GM04503 (cell line): ENCODE results near the gene RNF223.
"Not testable (repeated sequence)": the region's sequence is repeated elsewhere in the genome, so short reads cannot be mapped to it uniquely, and the experiment has no call there.

Experiments
- DNase-seq: peaks from one replicate; pipeline ENCODE4 v3.0.0-alpha.2; 2012; ENCODE audit warnings: low read depth

RNF223 gene

GRCh38 chr1:1109743-1110142 lies 35.6 kb upstream of the RNF223 start:
- DNase-seq, result no peak

GRCh38 chr1:1106510-1107221 lies 32.6 kb upstream of the RNF223 start:
- DNase-seq, result no peak

DNA sequence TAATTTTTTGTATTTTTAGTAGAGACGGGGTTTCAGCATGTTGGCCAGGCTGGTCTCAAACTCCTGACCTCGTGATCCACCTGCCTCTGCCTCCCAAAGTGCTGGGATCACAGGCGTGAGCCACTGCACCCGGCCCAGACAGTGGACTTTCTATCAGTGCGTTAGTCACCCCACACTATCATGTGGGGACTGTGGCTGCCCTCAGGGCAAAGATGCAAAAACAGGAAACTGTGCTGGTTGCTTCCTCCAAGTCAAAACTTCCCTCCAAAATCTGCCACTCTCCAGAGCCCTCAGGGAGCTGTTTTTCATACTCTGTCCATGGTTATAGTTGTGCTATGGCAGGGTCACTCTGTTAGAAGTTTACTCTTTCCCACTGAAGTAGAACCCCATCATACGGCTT lies 30.0 kb upstream of the RNF223 start:
- DNase-seq, result not testable (repeated sequence)

DNA sequence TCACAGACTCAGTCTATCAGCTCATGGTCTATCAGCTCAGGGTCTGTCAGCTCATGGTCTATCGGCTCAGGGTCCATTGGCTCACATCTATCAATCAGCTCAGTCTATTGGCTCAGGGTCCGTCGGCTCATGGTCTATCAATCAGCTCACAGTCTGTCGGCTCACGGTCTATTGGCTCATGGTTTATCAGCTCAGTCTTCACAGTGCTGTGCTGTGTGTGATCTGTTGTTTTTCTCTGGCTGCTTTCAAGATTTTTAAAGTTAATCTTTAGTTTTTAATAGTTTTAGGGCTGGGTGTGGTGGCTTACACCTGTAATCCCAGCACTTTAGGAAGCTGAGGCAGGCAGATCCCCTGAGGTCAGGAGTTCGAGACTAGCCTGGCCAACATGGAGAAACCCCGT lies 27.4 kb upstream of the RNF223 start:
- DNase-seq, result no peak

DNA sequence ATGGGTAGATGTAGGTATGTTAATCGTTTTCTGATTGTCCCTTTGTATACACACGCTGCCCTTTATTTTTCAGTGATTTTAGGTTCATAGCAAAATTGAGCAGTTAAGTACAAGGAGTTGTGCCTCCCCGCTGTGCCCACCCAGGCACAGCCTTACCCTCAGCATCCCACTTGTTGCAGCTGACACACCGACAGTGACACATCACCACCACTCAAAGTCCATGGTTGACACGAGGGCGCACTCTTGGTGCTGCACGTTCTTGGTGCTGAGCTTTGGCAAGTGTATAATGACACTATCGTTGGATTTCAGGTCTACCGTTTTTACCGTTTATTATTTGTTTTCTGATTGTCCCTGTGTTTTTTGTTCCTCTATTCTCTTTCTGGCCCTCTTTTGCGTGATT lies 26.2 kb upstream of the RNF223 start:
- no peak for DNase-seq

GRCh38 chr1:1099506-1100183 lies 25.5 kb upstream of the RNF223 start:
- DNase-seq, result no peak

DNA sequence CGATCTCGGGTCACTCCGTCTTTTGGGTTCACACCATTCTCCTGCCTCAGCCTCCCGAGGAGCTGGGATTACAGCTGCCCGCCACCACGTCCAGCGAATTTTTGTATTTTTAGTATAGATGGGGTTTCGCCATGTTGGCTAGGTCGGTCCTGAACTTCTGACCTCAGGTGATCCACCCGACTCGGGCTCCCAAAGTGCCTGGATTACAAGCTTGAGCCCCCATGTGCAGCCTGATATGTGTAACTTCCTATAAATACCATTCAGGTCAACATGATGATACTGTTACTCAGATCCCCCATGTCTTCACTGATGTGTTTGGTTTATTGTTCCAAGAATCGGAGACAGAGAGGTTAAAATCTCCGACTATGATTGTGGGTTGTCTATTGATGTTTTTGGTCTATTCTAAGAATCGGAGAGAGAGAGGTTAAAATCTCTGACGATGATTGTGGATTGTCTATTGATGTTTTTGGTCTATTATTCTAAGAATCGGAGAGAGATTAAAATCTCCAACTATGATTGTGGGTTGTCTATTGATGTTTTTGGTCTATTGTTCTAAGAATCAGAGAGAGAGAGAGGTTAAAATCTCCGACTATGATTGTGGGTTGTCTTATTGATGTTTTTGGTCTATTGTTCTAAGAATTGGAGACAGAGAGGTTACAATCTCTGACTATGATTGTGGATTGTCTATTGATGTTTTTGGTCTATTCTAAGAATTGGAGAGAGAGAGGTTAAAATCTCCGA lies 24.7 kb upstream of the RNF223 start:
- no peak for DNase-seq

DNA sequence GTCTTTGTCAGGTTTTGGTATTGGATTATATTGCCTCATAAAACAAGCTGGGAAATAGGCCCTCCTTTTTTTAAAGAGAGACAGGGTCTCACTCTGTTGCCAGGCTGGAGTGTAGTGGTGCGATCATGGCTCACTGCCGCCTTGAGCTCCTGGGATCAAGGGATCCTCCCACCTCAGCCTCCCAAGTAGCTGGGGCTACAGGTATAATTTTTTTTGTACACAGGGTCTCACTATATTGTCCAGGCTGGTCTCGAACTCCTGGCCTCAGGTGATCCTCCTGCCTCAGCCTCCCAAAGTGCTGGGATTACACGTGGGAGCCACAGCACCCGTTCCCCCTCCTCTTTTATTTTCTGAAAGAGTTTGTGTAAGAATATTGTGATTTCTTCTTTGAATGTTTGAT lies 22.0 kb upstream of the RNF223 start:
- DNase-seq, result not testable (repeated sequence)

DNA sequence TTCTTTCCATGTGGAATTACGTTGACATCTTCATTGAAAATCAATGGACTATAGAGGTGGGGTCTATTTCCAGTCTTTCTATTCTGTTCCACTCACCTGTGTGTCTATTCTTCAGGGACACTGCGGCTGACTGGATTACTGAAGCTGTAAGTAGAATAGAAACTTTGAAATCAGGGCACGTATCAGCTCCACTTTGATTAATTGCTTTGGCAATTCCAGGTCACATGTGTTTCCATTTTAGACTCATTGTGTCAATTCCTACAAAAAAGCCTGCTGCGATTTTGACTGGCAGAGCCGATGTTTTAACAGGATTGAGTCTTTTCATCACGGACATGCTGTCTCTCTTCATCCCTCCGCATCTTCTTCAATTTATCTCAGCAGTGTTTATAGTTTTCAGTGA lies 20.9 kb upstream of the RNF223 start:
- no peak for DNase-seq

DNA sequence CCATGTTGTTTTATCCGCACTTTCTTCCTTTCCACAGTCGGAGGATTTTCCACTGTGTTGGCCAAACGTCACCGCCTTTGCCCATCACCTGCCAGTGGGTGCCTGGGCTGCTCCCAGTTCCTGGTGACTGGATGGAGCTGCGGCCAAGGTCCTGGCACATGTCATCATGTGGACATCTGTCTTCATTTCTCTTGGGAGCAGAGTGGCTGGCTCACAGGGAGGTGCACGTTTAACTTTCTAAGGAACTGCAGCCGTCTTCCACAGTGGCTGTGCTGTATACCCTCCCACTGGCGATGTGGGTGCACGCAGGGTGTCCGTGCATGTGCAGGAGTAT lies 19.5 kb upstream of the RNF223 start:
- no peak for DNase-seq

DNA sequence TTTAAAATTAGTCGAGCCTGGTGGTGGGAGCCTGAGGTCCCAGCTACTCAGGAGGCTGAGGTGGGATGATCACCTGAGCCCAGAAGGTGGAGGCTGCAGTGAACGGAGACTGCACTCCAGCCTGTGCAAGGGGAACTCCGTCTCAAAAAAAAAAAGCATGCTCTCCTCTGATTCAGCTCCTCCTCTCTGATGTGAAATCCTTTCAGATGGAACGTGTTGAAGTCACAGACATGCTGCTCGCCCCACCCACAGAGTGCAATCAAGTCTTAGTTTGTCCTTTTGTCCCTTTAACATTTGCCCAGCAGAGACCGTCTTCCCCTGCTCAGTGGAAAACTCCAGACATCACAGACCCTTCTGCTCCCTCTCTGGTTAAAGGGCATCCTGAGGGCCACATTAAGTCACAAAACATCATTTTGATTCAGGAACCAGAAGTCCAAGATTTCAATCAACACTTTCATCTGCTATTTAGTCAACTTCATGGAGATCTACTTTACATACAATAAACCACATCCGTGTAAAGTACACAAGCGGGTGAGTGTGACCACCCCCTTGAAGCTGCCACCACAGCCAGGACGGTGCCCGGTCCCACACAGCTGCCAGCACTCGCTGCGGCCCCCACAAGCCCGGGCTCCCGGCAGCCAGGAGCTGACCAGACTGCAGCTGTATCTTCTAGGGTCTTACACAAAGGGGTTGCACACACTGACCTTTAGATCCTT lies 18.9 kb upstream of the RNF223 start:
- no peak for DNase-seq

DNA sequence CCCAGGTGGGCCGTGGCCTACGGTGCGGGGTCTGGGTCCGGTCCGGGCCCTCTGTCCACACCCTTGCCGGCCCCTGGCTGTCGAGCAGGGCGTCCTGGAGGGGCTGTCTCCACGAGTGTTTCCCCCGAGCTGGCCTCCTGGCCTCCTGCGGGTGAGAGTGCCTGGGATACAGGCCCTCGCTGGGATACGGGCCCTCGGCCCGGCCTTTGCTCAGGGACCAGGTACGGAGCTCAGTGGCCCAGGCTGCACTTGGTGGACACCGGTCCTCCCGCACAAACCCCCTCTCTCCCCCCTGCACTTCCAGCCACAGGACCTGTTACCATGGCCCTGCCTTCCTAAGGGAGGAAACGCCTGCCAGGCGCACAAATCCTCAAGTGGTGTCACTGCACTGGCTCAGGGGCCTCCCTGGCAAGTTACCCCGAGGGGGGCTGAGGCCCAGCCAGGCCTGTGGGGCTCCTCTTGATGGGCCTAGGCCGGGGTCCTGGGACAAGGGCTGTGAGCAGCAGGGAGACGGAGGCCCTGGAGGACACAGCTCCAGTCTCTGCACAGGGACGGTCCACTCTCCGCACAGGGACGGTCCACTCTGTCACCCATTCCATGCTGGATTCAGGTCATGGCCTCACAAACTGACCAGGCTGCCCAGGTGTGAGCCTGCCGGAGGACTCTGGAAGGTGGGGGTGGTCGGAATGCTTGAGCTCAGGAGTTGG lies 18.2 kb upstream of the RNF223 start:
- DNase-seq, result no peak

DNA sequence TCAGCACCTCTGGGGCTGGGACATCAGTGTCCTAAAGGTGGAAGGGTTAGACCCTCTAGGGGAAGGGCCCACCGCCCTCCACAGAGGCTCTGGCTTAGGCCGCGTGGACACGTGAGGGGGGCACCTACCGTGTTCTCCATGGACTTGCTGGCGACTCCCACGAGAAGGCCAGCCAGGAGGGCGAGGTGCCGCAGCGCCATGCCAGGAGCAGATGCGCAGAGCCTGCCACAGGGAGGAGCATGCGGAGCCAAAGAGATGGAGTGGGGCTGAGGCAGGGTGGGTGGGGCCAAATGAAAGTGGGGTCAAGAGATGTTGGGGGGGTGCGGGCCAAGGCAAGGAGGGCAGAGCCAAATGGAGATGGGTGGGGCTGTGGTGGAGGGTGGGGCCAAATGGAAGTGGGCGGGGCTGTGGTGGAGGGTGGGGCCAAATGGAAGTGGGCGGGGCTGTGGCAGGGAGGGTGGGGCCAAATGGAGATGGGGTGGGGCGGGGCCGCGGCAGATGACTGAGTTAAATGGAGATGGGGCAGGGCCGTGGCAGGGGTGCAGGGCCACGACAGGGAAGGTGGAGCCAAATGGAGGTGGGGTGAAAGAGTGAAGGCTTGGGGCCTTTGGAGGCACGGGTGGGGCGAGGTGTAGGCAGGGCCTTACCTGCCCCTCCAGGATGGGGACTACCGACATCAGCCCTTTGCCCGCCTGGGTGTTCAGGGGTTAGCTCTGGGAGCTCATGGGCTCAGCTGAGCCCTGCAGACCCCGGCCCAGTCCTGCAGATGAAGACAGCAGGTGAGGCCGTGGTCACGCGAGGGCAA lies 17.4 kb upstream of the RNF223 start:
- DNase-seq, result no peak

GRCh38 chr1:1090424-1091343 lies 16.6 kb upstream of the RNF223 start:
- no peak for DNase-seq

- DNase-seq, result no peak
These were observed 15.8 kb upstream of the RNF223 start for GRCh38 chr1:1089731-1090423.

DNA sequence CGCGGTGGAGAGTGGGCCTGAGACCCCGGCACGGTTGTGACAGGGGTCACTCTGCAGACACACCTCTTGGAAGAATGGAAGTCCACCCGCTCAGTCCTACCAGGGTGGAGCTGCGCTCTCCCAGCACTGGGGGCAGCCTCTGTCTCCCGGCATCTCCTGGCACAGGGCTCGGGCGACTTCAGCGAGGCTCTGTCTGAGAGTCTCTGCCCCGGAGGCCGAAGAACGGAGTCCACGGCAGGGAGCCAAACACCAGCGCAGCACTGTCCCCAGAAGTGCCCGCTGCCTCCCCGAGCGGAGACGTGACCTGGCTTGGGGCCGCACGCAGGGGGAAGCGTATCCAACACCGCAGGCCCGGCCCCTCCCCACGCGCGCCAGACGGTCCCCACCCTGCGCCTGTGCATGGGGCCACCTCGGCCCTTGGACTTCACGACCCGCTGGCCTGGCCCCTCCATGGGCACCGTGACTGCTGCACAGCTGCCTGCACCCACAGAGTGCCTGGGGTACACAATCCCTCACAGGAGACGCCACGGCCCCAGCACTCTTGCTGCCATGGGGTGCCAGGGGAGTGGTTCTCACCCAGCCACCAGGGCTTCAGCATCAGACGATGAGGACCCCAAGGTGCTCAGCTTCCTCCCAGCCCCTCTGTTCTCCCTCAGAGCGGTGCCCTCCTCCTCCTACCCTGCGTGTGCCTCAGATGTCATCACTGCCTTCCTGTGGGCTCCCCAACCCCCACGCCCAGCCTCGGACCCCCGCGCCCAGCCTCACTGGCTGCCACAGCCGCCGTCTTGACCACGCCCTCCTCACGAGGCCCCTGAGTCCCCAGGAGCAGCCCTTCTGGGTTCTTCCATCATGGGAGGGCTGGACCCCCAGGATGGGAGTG lies 14.9 kb upstream of the RNF223 start:
- no peak for DNase-seq

GRCh38 chr1:1088029-1088800 lies 14.1 kb upstream of the RNF223 start:
- no peak for DNase-seq
